Urothelium cell line (cell line): ENCODE data around the gene ELFN2.
A peak's percentile ranks its signal among the peaks of the same experiment; 100 is the strongest.
"Not testable (repeated sequence)": the region's sequence is repeated elsewhere in the genome, so short reads cannot be mapped to it uniquely, and the experiment has no call there.

Experiments
- DNase-seq: peaks from one replicate; pipeline ENCODE4 v3.0.0; 2011; ENCODE audit warnings: low spot score, mixed read lengths
- FAIRE-seq: peaks from 2 replicates; lab custom pipeline; 2011; peaks lifted over from hg19 to GRCh38; lab: Jason Lieb, UNC

The ELFN2 gene, protein sequence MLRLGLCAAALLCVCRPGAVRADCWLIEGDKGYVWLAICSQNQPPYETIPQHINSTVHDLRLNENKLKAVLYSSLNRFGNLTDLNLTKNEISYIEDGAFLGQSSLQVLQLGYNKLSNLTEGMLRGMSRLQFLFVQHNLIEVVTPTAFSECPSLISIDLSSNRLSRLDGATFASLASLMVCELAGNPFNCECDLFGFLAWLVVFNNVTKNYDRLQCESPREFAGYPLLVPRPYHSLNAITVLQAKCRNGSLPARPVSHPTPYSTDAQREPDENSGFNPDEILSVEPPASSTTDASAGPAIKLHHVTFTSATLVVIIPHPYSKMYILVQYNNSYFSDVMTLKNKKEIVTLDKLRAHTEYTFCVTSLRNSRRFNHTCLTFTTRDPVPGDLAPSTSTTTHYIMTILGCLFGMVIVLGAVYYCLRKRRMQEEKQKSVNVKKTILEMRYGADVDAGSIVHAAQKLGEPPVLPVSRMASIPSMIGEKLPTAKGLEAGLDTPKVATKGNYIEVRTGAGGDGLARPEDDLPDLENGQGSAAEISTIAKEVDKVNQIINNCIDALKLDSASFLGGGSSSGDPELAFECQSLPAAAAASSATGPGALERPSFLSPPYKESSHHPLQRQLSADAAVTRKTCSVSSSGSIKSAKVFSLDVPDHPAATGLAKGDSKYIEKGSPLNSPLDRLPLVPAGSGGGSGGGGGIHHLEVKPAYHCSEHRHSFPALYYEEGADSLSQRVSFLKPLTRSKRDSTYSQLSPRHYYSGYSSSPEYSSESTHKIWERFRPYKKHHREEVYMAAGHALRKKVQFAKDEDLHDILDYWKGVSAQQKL

DNA sequence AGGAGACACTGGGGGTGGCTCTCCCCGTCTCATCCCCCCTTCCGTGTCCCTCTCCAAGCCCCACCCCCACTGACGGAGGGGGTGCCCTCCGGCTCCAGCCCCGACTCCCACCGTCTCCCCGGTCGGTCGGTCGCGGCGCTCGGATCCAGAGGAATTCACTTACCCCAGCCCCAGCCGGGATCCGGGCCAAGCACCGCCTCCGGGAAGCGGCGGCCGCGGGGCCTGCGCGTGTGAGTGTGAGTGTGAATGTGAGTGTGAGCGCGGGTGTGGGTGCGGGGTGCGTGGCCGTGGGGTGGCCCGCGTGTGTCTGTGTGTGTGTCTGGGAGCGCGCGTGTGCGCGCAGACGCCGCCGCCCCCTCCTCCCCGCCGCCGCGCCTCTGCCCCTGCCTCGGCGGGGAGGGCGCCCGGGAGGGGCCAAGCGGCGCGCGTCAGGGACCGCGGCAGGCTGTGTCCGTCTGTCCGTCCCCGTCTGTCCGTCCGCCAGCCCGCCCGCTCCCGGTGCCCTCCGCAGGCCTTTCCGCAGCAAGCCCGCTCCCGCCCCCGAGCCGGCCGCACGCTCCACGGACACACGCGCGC is at the start of gene ELFN2:
Gene ELFN2, minus strand, starts transcription at position 345 of the 576 bp plus-strand sequence. CDS start 51,945 bp downstream, outside the sequence.
- FAIRE-seq (peak; percentile 92), DNase-seq (peak; percentile 57)

DNA sequence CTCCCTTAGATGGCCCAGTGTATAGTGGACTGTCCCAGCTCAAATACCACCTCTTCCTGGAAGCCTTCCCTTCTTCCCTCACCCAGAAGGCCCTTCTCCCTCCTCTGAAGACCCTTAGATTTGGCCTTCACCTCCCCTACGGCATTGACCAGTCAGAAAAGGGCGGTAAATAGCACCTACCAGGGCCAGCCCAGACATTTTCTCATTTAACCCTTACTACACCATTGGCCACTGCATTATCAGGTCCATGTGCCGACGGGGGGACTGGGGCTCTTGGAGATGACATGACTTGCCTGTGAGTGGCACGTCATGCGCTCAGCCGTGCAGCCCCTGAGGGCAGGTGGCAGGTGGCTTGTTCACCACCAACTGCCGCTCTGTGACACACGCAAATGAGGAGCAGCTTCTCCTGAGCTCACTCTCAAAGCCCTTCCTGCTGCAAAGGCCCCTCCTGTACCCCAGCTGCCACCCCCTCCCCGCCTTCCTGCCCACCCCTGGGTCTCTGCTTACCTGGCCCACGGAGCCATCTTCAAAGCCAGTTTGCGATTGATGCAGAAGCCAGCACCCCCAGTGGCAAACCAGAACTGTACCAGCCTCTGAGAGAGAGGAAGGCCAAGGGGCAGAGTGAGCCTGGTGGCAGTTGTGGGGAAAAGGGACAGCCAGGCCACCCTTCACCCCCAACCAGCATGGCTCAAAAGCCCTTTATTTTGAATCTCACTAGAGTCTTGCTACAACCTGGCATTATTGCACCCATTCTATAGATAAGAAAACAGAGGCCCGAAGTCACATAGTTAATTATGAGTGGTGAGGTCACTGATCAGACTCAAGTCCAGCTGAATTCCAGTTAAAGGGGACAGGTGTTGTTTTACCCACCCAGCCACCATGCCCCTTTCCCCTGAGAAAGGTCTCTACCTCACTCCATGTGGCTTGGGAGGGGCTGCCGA is 49.4 kb upstream of the ELFN2 start:
- DNase-seq (no peak), FAIRE-seq (peak; percentile 46)

DNA sequence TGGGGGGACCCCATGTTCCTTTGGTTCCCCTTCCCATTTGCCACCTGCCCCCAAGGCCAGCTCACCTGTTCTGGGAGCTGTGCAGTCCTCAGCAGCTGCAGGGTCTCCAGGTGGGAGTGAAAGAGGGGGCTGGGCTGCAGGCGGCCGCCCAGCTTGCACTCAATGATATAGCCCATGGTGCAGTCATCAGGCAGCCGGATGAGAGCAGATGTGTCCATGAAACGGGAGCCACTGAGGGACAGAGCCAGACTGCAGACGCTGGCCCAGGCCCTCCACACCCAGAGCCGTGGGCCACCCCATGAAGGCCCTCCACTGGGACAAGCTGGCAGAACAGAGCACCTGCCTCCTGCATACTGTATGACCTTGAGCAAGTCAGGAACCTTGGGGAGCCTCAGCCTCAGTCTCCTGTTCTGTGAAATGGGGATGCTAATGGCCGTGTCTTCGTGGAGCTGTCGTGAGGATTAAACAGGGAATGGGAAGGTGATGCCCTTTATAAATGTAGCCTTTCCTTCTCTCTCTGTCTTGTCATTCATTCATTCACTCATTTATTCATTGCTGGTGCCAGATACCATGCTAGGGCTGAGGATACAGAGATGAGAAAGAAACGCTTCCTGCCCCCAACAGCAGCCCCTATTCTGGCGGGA is 47.3 kb upstream of the ELFN2 start:
- no peak for DNase-seq
- FAIRE-seq: no peak

DNA sequence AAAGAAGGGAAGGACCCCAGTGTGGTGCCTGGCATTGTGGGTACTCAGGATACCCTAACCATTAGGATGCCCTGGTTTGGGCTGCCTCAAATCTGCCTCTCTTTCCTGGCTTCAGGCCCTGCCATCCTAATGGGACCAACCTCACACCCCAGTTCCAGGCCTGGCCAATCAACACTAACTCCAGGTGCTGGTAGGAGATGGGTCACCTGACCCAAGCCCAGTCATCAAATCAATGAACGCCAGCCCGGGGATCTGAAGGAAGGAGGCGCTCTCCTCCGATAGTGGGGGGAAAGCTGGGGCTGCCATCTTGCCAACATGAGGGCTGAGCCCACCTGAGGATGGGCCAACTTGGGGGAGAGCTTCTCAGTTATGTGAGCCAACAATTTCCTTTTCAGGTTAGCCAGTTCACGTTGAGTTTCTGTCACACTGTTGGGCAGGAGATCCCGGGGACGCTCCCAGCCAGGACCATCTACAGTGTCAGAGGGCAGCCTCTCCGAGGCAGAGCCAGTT is 46.2 kb upstream of the ELFN2 start:
- DNase-seq (no peak), FAIRE-seq (no peak)

DNA sequence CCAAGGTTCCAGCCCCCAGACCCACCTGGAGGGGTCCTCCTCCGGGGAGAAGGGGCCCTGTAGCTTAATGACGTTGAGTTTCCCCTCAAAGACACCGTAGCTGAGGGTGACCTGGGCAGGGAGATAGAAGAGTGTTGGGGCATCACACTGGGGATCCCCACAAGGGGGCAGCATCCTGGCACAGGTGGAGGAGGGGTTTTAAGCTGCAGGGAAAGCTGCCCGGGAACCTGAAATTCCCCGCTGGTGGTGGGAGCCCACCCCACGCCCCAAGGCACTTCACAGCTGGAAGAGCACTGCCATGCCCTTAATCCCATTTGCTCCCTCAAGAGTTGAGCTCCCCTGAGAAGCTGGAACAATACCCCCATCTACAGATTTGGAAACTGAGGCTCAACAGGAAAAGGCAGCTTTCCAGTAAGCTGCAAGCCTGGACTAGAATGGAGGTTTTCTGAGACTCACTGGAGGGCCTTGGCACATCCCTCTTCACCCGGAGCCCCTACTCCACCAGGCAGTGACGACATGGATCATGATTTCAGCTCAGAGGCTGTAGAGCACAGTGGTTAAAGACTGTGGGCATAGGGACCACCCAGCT is 45.2 kb upstream of the ELFN2 start:
- FAIRE-seq: peak; percentile 56
- DNase-seq: peak; percentile 57

DNA sequence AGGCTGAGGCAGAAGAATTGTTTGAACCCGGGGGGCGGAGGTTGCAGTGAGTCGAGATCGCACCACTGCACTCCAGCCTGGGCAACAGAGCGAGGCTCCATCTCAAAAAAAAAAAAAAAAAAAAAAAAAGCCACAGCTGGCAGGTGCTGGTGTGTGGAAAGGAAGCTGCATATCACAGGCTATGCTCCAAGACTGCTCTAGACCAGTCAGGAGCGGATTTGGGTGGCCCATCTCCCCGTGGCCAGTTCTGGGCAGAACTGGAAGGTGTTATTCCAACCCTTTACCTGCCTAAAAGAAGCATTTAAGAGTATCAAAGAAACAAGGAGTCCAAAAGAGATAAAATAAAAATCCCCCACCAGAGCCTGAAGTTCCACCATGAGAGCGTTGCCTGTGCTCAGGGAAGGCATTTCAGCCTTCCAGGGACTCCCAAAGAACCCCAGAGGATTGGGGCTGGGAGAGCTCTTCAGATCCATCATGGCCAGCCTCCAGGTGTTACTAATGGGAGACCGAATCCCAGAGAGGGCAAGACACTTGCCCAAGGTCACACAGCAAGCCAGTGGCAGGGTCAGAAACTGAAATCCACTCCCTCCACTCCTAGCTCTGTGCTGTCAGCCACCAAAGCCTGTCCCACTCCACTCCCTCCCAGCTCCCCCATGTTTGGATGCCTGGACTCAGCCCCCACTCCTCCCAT is 44.6 kb upstream of the ELFN2 start:
- DNase-seq (no peak), FAIRE-seq (no peak)

DNA sequence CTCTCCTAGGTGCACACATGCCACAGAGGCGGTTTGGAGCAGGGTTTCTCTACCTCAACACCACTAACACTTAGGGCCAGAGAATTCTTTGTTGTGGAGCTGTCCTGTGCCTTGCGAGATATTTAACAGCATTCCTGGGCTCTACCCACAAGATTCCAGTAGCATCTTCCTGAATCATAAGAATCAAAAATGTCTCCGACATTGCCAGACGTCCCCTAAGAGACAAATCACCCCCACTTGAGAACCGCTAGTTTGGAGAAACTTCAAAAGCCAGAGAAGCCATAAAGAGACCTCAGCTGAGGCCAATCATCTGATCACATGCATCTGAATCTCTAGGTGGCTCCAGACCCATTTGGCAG is 42.8 kb upstream of the ELFN2 start:
- FAIRE-seq (no peak), DNase-seq (no peak)

DNA sequence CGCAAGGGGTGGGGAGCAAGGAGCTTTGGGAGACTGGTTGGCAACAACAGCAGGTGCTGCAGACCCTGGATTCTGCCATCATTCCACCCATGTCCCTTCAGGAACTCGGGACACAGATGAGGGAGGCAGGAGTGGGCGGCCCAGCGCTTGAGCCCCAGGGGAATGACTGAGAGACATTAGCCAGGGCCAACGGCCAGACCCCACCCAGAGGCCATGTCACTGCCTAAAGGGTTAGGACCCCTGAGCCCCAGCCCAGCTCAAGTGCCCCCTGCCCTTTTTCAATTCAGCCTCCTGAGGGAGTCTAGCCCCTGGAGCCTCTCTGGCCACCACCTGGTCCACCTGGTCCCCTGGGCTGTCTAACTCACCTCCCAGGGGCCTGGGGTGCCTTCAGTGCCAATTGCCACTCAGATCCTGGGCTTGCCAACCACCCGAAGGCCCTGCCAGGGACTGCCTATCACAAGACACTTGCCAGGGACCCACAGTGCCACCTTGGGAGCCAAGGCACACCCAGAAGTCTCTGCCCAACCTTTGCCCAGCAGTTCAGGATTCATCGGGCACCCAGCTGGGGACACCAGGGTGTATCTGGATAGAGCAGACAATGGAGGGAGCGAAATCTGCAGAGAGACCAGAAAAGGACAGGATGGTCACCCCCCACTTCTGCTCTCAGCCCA is 42.3 kb upstream of the ELFN2 start:
- no peak for DNase-seq
- no peak for FAIRE-seq

DNA sequence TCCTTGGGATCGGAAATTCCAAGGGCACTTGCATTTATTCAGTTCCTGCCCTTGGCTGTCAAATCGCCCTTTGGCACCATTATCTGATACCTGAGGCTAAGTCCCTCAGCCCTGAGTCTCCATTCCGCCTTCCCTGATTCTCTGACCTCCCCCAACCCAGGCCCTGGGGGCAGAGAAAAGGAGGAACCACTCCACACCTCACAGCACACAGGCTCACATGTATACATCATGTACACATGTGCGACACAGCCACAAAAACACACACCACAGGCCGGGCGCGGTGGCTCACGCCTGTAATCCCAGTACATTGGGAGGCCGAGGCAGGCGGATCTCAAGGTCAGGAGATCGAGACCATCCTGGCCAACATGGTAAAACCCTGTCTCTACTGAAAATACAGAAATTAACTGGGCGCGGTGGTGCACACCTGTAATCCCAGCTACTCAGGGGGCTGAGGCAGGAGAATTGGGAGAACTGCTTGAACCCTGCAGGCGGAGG is 41.0 kb upstream of the ELFN2 start:
- not testable (repeated sequence) for FAIRE-seq, DNase-seq

DNA sequence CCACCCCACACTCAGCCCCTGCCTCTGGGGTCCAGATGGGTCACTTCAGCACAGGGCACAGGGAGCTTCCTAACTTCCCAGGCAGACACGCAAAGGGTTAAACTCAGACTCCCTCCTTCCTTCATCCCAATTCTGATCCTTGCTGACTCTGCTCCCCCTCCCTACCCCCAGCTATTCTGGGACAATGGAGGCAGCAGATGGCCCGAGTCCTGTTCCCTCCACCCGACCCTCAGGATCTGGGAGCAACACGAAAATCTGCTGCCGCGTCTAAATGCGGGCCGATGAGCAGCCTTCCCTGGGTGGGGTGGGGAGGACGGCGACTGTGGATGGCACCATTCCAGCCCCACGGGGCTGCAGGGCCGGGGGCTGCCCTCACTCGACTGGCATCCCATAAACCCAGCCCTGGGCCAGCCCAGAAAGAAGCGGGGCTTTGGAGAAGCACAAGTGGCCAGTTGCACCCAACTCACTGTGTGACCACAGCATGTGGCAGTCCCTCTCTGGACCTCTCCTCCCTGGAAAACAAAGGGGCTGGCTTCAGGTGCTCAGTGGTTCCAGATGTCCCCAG is 40.2 kb upstream of the ELFN2 start:
- FAIRE-seq: peak; percentile 23
- no peak for DNase-seq

DNA sequence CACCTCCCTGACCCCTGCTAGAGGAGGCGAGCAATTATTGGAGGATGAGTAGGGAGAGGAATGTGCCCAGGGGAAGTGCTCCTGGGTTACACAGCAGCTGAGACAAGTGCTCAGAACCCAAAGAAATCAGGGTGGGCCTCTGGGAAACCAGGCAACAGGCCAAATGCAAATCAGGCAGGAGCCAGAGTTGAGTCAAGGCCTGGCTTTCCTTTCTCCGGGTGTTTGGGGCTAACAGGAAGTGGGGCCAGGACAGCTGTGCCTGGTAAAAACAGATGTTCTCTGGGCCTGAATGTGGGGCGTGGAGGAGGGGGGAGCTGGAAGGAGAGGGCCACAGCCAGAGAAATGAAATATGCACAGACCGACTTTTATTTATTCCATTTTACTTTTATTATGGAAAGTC is 36.9 kb upstream of the ELFN2 start:
- no peak for FAIRE-seq
- no peak for DNase-seq

DNA sequence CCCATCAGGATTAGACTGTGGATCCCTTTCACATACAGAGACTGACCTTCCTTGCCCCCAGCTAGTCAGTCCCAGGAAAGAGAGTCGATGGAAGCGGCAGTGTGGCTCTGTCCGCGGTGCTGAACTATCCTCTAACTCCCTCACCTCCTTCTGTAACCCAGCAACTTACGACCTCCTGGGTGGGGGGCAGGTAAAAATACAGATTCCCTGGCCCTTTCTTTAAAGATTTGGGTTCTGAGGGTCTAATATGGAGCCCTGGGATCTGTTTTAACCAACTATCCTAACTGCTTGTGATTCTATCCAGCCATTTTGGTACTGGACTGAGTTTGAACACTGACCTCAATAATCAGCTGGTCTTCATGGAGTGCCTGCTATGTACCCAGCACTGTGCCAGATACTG is 35.7 kb upstream of the ELFN2 start:
- DNase-seq (peak; percentile 54), FAIRE-seq (peak; percentile 80)

DNA sequence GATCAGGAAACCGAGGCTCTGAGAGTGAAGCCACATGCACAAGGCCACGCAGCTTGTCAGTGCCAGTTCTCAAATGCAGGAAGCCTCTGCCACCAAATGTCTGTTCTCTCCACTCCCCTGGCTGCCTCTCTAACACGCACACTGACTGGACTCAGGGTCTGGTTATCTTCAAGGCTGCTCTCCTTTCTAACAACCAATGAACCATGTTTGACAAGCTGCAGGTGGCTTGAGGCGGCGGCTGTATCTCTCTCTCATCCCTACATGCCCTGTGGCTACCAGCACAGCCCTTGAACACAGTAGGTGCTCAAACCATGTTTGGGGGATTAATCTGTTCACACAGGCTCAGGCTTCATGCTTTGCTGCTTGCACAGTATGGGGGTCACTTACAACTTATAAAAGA is 35.2 kb upstream of the ELFN2 start:
- no peak for DNase-seq

DNA sequence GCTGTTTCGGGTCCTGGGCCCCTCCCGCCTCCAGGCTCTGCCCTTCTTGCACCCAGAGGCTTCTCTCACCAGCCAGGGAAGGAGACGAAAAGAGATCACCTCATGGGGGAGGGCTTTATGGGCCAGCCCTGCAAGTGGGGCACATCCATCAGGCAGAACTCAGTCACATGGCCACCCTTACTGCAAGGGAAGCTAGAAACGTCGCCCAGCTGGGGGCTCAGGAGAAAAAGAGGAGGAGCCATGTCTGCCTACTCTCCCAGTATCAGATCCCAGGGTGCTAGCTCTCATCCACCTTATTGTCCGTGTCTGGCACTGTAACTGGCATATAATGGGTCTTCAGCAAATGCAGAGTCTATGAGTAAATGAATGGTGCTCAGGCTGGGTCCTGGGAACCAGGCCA is 34.7 kb upstream of the ELFN2 start:
- FAIRE-seq (no peak), DNase-seq (no peak)

More for the DNA sequence above, 35.2 kb upstream of the ELFN2 start:
- no peak for FAIRE-seq

DNA sequence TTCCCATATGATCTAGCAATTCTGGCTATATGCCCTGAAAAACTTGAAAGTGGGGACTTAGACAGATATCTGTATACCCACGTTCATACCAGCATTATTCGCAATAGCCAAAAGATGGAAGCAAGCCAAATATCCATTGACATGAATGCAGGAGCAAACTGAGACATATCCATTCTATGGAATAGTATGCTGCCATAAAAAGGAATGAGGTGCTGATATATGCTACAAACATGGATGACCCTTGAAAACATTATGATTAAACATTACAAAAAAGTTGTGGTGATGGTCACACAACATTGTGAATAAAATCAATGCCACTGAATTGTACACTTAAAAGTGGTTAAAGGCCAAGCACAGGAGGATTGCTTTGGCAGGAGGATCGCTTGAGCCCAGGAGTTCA is 33.4 kb upstream of the ELFN2 start:
- no peak for DNase-seq
- no peak for FAIRE-seq

DNA sequence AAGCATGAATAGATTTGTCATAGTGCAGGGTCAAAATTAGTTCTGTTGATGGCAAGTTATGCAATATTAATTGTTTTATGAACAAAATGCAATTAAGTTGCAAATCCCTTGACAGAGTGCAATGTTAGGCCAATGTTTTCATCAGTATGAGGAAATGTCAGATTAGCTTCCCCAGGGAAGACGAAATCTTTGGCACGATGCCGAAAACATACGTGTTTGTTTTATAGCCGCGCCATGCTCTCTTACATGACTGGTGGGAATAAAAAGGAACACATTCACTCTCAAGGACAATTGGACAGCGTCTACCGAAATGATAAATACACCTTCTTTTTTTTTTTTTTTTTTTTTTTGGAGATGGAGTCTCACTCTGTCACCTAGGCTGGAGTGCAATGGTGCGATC is 31.9 kb upstream of the ELFN2 start:
- FAIRE-seq (no peak), DNase-seq (no peak)

DNA sequence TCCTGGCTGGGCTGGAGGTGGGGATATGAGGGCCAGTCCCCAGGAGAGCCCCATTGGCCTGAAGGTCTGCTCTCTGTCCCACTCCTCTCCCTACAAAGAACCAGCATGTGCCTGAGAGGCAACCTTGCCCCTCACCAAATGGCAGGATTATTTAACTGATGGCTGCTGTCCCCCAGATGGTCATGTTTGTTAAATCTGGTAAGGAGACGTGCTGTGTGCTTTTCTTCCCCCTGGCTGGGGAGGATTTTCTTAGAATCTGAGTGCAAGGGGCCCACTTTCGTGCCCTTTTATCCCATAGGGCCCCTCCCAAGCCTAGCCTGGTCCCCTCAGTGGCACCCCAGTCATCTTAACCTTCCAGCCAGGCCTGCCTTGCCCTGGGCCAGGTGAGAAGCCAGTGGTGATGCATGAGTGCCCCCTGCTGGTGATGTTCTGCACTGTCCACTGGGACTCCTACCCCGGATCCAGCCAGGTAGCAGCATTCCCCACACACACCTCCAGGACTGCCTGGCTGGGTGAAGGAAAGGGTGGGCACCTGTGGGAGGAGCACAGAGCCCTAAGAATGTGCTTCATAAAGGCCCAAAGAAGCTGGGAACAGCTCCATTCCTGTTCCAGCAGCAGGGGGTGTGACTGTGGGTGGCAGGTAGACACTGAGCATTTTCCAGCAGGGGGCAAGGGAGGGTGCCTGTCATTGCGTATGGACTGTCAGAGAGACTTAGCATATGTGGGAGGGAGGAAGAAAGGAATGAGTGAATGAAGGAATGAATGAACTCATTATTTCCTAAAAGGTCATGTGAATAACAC is 30.0 kb upstream of the ELFN2 start:
- DNase-seq: peak; percentile 91
- FAIRE-seq: peak; percentile 83
